HPDE6-E6E7 (cell line): ENCODE data around the gene PHACTR3.

Source experiments
- DNase-seq: peaks from one replicate; pipeline ENCODE4 v3.0.0; 2011; ENCODE audit warnings: missing footprints; ENCODE audit errors: extremely low spot score

Gene PHACTR3

GRCh38 chr20:59777331-59777725 lies 173.0 kb downstream of the PHACTR3 start:
- DNase-seq = no peak

- no peak for DNase-seq
These were observed 173.7 kb downstream of the PHACTR3 start for GRCh38 chr20:59777814-59778575.

GRCh38 chr20:59778615-59779200 lies 174.4 kb downstream of the PHACTR3 start:
- no peak for DNase-seq

- no peak for DNase-seq
These were observed 175.5 kb downstream of the PHACTR3 start for GRCh38 chr20:59779656-59780380.

GRCh38 chr20:59780494-59781185 lies 176.3 kb downstream of the PHACTR3 start:
- DNase-seq = no peak

- no peak for DNase-seq
These were observed 176.9 kb downstream of the PHACTR3 start for GRCh38 chr20:59781226-59781625.

GRCh38 chr20:59782986-59783640 lies 178.8 kb downstream of the PHACTR3 start:
- peak; percentile 87 for DNase-seq

- no peak for DNase-seq
These were observed 179.3 kb downstream of the PHACTR3 start for GRCh38 chr20:59783641-59784010.

GRCh38 chr20:59784365-59784764 lies 180.0 kb downstream of the PHACTR3 start:
- DNase-seq = no peak

GRCh38 chr20:59784791-59785668 lies 180.7 kb downstream of the PHACTR3 start:
- no peak for DNase-seq

GRCh38 chr20:59785669-59785959 lies 181.3 kb downstream of the PHACTR3 start:
- DNase-seq = no peak

- no peak for DNase-seq
These were observed 181.9 kb downstream of the PHACTR3 start for GRCh38 chr20:59785986-59786795.

GRCh38 chr20:59786801-59787537 lies 182.6 kb downstream of the PHACTR3 start:
- no peak for DNase-seq

- no peak for DNase-seq
These were observed 183.2 kb downstream of the PHACTR3 start for GRCh38 chr20:59787538-59787890.

- no peak for DNase-seq
These were observed 183.9 kb downstream of the PHACTR3 start for GRCh38 chr20:59788196-59788735.

GRCh38 chr20:59788811-59789397 lies 184.6 kb downstream of the PHACTR3 start:
- no peak for DNase-seq

- no peak for DNase-seq
These were observed 185.3 kb downstream of the PHACTR3 start for GRCh38 chr20:59789686-59790085.

- DNase-seq = no peak
These were observed 186.0 kb downstream of the PHACTR3 start for GRCh38 chr20:59790346-59790745.

- no peak for DNase-seq
These were observed 188.0 kb downstream of the PHACTR3 start for GRCh38 chr20:59792300-59792699.
